Measurements from ENCODE around the gene SNTA1. TPM values are rescaled to one million over a fixed set of nuclear protein-coding genes. Genes with fewer than 3 reads are reported as not detected.
A peak's percentile ranks its signal among the peaks of the same experiment; 100 is the strongest.
"Not testable (repeated sequence)": the region's sequence is repeated elsewhere in the genome, so short reads cannot be mapped to it uniquely, and the experiment has no call there.

The SNTA1 gene
- total RNA-seq, 1 experiment from 2014 or later = 7.6 TPM

- no TSS peak for BruUV-seq (replicated peaks)
- intact Hi-C loops (cut with micrococcal nuclease; ENCODE audit: unreplicated experiment) = no loop called here
These were observed 26.9 kb upstream of the SNTA1 start for GRCh38 chr20:33470457-33470856.

GRCh38 chr20:33466303-33466646, 22.7 kb upstream of the SNTA1 start:
- CTCF ChIA-PET = interaction anchor here (0.6 to 0.9 kb wide), 3 partner anchors 23 to 277 kb away, joined by 3 to 5 read pairs (median 4); partner anchors contain the start of gene SNTA1
- Mint-ChIP-seq H3K27ac (ENCODE audit: unreplicated experiment) (no peak overlapping the region), H3K36me3 (ENCODE audit: insufficient read depth, unreplicated experiment) (no peaks in the 10 kb centered on the region), H3K9me3 (ENCODE audit: low read depth, unreplicated experiment) (no peaks in the 10 kb centered on the region), H3K27me3 (ENCODE audit: unreplicated experiment) (no peaks in the 10 kb centered on the region), H3K4me1 (ENCODE audit: low read depth, unreplicated experiment) (peaks cover 9% of the 10 kb centered on the region), H3K4me3 (ENCODE audit: low read depth, unreplicated experiment) (no peak overlapping the region)
- BruUV-seq (replicated peaks) = no TSS peak
- intact Hi-C loops (cut with micrococcal nuclease; ENCODE audit: unreplicated experiment) = no loop called here
- no peak for DNase-seq
- TF ChIP-seq, protein P1, sequence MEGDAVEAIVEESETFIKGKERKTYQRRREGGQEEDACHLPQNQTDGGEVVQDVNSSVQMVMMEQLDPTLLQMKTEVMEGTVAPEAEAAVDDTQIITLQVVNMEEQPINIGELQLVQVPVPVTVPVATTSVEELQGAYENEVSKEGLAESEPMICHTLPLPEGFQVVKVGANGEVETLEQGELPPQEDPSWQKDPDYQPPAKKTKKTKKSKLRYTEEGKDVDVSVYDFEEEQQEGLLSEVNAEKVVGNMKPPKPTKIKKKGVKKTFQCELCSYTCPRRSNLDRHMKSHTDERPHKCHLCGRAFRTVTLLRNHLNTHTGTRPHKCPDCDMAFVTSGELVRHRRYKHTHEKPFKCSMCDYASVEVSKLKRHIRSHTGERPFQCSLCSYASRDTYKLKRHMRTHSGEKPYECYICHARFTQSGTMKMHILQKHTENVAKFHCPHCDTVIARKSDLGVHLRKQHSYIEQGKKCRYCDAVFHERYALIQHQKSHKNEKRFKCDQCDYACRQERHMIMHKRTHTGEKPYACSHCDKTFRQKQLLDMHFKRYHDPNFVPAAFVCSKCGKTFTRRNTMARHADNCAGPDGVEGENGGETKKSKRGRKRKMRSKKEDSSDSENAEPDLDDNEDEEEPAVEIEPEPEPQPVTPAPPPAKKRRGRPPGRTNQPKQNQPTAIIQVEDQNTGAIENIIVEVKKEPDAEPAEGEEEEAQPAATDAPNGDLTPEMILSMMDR (IDR thresholded peaks at IDR 0.05; ENCODE audit: unreplicated experiment) = no peak

More at GRCh38 chr20:33470457-33470856, 26.9 kb upstream of the SNTA1 start:
- no peaks in the 10 kb centered on the region for H3K9me3 Mint-ChIP-seq (ENCODE audit: low read depth, unreplicated experiment)
- no peak overlapping the region for H3K27ac Mint-ChIP-seq (ENCODE audit: unreplicated experiment)
- TF ChIP-seq, protein P1 (IDR thresholded peaks at IDR 0.05; ENCODE audit: unreplicated experiment) = no peak
- H3K27me3 Mint-ChIP-seq (ENCODE audit: unreplicated experiment) = no peaks in the 10 kb centered on the region
- no peaks in the 10 kb centered on the region for H3K36me3 Mint-ChIP-seq (ENCODE audit: insufficient read depth, unreplicated experiment)
- no peak overlapping the region for H3K4me3 Mint-ChIP-seq (ENCODE audit: low read depth, unreplicated experiment)
- CTCF ChIA-PET = interaction anchor here (0.6 to 1.6 kb wide), 4 partner anchors 19 to 196 kb away, joined by 3 read pairs; partner anchors contain the start of genes ACTL10 and SNTA1
- DNase-seq = no peak
- H3K4me1 Mint-ChIP-seq (ENCODE audit: low read depth, unreplicated experiment) = peaks cover 3% of the 10 kb centered on the region

DNA sequence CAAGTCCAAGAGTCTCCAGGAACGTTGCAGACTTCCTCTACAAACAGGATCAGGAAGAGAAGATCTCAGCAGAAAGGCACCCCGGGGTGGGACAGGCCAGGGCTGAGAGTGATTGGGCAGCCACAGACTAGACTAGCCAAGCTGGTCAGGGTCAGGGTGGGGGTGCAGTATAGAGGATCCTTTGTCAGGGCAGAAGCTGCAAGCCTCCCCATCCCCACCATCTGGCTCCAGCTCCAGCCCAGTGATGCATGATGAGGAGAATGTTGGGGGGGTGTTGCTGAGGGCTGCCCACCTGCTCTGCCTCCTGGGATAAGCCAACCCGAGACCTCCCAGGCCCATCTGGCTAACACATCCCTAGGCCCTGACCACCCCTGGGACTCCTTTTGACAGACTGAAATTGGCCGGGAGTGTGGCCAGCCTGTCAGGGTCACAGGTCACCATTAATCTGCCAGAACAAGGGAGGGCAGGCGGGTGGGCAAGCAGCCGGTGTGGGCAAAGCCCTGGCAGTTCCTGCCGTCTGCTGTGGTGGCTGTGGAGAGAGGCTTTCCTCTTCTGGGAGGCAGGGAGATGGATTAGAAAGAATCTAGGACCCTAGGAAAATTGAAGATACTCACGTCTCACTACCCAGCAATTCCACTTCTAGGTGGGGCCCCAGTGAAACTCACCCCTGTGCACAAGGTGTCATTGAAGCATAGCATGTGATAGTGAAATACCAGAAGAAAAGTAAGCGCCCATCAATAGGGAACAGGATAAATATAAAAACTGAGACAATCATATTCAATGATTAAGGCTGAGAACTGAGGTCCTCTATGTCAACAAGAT, 22.1 kb upstream of the SNTA1 start:
- intact Hi-C loops (cut with micrococcal nuclease; ENCODE audit: unreplicated experiment) = no loop called here
- Mint-ChIP-seq H3K4me3 (ENCODE audit: low read depth, unreplicated experiment) (no peak overlapping the region), H3K9me3 (ENCODE audit: low read depth, unreplicated experiment) (no peaks in the 10 kb centered on the region), H3K4me1 (ENCODE audit: low read depth, unreplicated experiment) (peaks cover 9% of the 10 kb centered on the region), H3K36me3 (ENCODE audit: insufficient read depth, unreplicated experiment) (no peaks in the 10 kb centered on the region), H3K27ac (ENCODE audit: unreplicated experiment) (no peak overlapping the region), H3K27me3 (ENCODE audit: unreplicated experiment) (no peaks in the 10 kb centered on the region)
- CTCF ChIA-PET = interaction anchor here (0.7 to 0.9 kb wide), 2 partner anchors 22 to 277 kb away, joined by 4 to 5 read pairs; partner anchors contain the start of gene SNTA1
- BruUV-seq (replicated peaks) = no TSS peak
- DNase-seq = peak; percentile 25
- TF ChIP-seq, protein P1 (IDR thresholded peaks at IDR 0.05; ENCODE audit: unreplicated experiment) = no peak

DNA sequence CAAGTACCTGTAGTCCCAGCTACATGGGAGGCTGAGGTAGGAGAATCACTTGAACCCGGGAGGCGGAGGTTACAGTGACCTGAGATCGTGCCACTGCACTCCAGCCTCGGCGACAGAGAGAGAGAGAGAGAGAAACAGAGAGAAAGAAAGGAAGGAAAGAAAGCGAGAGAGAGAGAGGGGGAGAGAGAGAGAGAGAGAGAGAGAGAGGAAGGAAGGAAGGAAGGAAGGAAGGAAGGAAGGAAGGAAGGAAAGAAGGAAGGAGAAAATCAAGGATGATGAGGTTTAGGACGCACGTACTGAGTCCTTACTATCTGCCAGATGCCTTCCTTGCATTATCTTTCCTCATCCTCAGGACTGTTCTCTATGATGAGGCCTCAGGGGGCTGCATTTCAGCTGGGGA, 21.2 kb upstream of the SNTA1 start:
- CTCF ChIA-PET = interaction anchor here (0.6 to 0.7 kb wide), 2 partner anchors 15 to 769 kb away, joined by 3 to 7 read pairs; no protein-coding TSS in a partner anchor
- H3K4me1 Mint-ChIP-seq (ENCODE audit: low read depth, unreplicated experiment); intact Hi-C loops (cut with micrococcal nuclease; ENCODE audit: unreplicated experiment); H3K27me3 Mint-ChIP-seq (ENCODE audit: unreplicated experiment); H3K36me3 Mint-ChIP-seq (ENCODE audit: insufficient read depth, unreplicated experiment); BruUV-seq (replicated peaks); DNase-seq; H3K9me3 Mint-ChIP-seq (ENCODE audit: low read depth, unreplicated experiment); H3K4me3 Mint-ChIP-seq (ENCODE audit: low read depth, unreplicated experiment); H3K27ac Mint-ChIP-seq (ENCODE audit: unreplicated experiment): not testable (repeated sequence)

All from Calu3 (cell line).